Nephron (organoid): ENCODE results near the gene ITGA5.

ENCODE experiments used
- H3K27ac Mint-ChIP-seq, 3 experiments: 2 replicates each; pipeline ENCODE4 v1.8.0; 2020; ENCODE audit warnings: mixed read lengths in 3 of 3, mild to moderate bottlenecking in 2 of 3, moderate library complexity in 1 of 3
- H3K27me3 Mint-ChIP-seq: 2 replicates; pipeline ENCODE4 v1.8.0; 2021; ENCODE audit warnings: low read depth, mild to moderate bottlenecking, moderate library complexity, mixed read lengths
- H3K36me3 Mint-ChIP-seq: 2 replicates; pipeline ENCODE4 v1.8.0; 2020; ENCODE audit warnings: low read depth, mixed read lengths
- H3K4me1 Mint-ChIP-seq: 2 replicates; pipeline ENCODE4 v1.8.0; 2020; ENCODE audit warnings: mixed read lengths
- H3K4me3 Mint-ChIP-seq, 3 experiments: 2 replicates each; pipeline ENCODE4 v1.8.0; 2020; ENCODE audit warnings: mild to moderate bottlenecking in 3 of 3, mixed read lengths in 3 of 3, moderate library complexity in 2 of 3
- H3K9me3 Mint-ChIP-seq: 2 replicates; pipeline ENCODE4 v1.8.0; 2020; ENCODE audit warnings: mixed read lengths
- CTCF ChIP-seq, 3 experiments: fragments of 200-600 bp; sonication (generic); IDR thresholded peaks; one replicate each; pipeline ENCODE4 v1.5.0; 2021; ENCODE audit warnings: antibody characterized with exemption in 3 of 3; ENCODE audit not compliant: unreplicated experiment in 3 of 3

ITGA5 gene

GRCh38 chr12:54459355-54459754 lies 40.3 kb upstream of the ITGA5 start:
- no peaks in the 10 kb centered on the region for H3K9me3 Mint-ChIP-seq
- TF ChIP-seq CTCF (IDR thresholded peaks at IDR 0.05; ENCODE audit: unreplicated experiment in 3 of 3): no peak
- H3K27me3 Mint-ChIP-seq: peaks cover 12% of the 10 kb centered on the region
- H3K4me3 Mint-ChIP-seq: no peak overlapping the region
- H3K4me1 Mint-ChIP-seq: peaks cover 9% of the 10 kb centered on the region
- no peaks in the 10 kb centered on the region for H3K36me3 Mint-ChIP-seq
- no peak overlapping the region for H3K27ac Mint-ChIP-seq

- Mint-ChIP-seq H3K36me3 (no peaks in the 10 kb centered on the region), H3K4me1 (peaks cover 6% of the 10 kb centered on the region), H3K4me3 (no peak overlapping the region), H3K9me3 (no peaks in the 10 kb centered on the region), H3K27me3 (peaks cover 13% of the 10 kb centered on the region), H3K27ac (no peak overlapping the region)
- TF ChIP-seq CTCF (IDR thresholded peaks at IDR 0.05; ENCODE audit: unreplicated experiment in 3 of 3): no peak
Measured at GRCh38 chr12:54455760-54456469, 36.8 kb upstream of the ITGA5 start.

GRCh38 chr12:54452628-54453027 lies 33.6 kb upstream of the ITGA5 start:
- no peak overlapping the region for H3K27ac Mint-ChIP-seq
- H3K4me1 Mint-ChIP-seq: peaks cover 6% of the 10 kb centered on the region
- H3K27me3 Mint-ChIP-seq: peaks cover 13% of the 10 kb centered on the region
- no peaks in the 10 kb centered on the region for H3K36me3 Mint-ChIP-seq
- no peak overlapping the region for H3K4me3 Mint-ChIP-seq
- no peak for TF ChIP-seq CTCF (IDR thresholded peaks at IDR 0.05; ENCODE audit: unreplicated experiment in 3 of 3)
- no peaks in the 10 kb centered on the region for H3K9me3 Mint-ChIP-seq

GRCh38 chr12:54448344-54448743 lies 29.3 kb upstream of the ITGA5 start:
- Mint-ChIP-seq H3K9me3 (no peaks in the 10 kb centered on the region), H3K4me1 (no peaks in the 10 kb centered on the region), H3K27me3 (peaks cover 13% of the 10 kb centered on the region), H3K36me3 (no peaks in the 10 kb centered on the region), H3K27ac (no peak overlapping the region), H3K4me3 (no peak overlapping the region)
- no peak for TF ChIP-seq CTCF (IDR thresholded peaks at IDR 0.05; ENCODE audit: unreplicated experiment in 3 of 3)

GRCh38 chr12:54447917-54448316 lies 28.9 kb upstream of the ITGA5 start:
- Mint-ChIP-seq H3K4me3 (no peak overlapping the region), H3K9me3 (no peaks in the 10 kb centered on the region), H3K27me3 (peaks cover 13% of the 10 kb centered on the region), H3K36me3 (no peaks in the 10 kb centered on the region), H3K27ac (no peak overlapping the region), H3K4me1 (no peaks in the 10 kb centered on the region)
- TF ChIP-seq CTCF (IDR thresholded peaks at IDR 0.05; ENCODE audit: unreplicated experiment in 3 of 3): no peak

- peaks cover 11% of the 10 kb centered on the region for H3K4me1 Mint-ChIP-seq
- no peaks in the 10 kb centered on the region for H3K9me3 Mint-ChIP-seq
- H3K27me3 Mint-ChIP-seq: peaks cover 9% of the 10 kb centered on the region
- H3K27ac Mint-ChIP-seq: no peak overlapping the region
- H3K4me3 Mint-ChIP-seq: no peak overlapping the region
- no peaks in the 10 kb centered on the region for H3K36me3 Mint-ChIP-seq
- no peak for TF ChIP-seq CTCF (IDR thresholded peaks at IDR 0.05; ENCODE audit: unreplicated experiment in 3 of 3)
Measured at GRCh38 chr12:54444206-54444605, 25.1 kb upstream of the ITGA5 start.
